Neural cell (in vitro differentiated cells): Measurements from ENCODE around the gene TTC31.

Experiments
- MXI1 ChIP-seq: fragments of 450-650 bp; conservative IDR thresholded peaks from 2 replicates; pipeline ENCODE4 v1.6.1; 2014; ENCODE audit warnings: antibody characterized with exemption, mild to moderate bottlenecking; ENCODE audit not compliant: poor library complexity, severe bottlenecking
- POLR2AphosphoS5 ChIP-seq: IDR thresholded peaks from 2 replicates; pipeline ENCODE4 v1.6.1; 2012
- TF ChIP-seq, protein P1 (sequence below): IDR thresholded peaks from 2 replicates; pipeline ENCODE4 v1.6.1; 2012; ENCODE audit warnings: borderline replicate concordance
- TF ChIP-seq, protein P2 (sequence below): fragments of 450-650 bp; IDR thresholded peaks from 2 replicates; pipeline ENCODE4 v1.5.1; 2014; ENCODE audit warnings: antibody characterized with exemption, mild to moderate bottlenecking, moderate library complexity; ENCODE audit not compliant: poor library complexity, severe bottlenecking

DNA sequence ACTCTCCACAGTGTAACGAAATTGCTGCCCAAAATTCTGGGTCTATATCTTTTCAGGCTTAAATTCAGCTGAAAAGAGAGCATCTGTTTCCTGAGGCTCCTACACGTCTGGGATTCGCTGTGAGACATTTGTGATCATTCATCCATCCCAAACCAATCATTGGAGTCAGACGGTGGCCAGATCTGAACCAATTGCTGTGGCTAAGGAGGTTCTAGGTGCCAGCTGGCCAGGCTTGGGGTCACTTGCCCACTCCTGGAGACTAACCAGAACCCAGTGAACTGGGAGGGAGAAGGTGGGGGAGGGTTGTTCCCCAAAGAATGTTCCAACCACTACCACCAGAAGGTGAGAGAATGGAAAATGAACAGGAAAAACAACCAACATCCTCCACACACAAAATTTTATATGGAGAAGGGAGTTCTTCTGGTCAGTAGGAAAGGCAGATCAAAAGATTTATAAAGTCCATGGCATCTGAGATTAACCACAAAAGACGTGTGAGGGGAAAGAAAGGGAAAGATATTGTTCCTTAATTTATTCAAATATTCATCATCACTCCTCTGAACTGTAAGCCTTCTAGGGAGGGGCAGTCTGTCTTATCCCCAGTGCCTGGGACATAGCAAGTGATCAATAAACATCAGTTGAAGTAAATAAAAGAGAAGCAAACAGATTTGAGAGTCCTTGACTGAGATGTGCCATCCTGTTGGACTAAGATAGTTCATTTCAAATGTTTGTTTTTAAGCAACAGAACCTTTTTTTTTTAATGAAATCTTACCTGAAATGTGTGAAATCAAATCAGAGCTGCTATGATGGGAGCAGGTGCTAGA, 38.2 kb upstream of the TTC31 start:
- TF ChIP-seq, protein P1, sequence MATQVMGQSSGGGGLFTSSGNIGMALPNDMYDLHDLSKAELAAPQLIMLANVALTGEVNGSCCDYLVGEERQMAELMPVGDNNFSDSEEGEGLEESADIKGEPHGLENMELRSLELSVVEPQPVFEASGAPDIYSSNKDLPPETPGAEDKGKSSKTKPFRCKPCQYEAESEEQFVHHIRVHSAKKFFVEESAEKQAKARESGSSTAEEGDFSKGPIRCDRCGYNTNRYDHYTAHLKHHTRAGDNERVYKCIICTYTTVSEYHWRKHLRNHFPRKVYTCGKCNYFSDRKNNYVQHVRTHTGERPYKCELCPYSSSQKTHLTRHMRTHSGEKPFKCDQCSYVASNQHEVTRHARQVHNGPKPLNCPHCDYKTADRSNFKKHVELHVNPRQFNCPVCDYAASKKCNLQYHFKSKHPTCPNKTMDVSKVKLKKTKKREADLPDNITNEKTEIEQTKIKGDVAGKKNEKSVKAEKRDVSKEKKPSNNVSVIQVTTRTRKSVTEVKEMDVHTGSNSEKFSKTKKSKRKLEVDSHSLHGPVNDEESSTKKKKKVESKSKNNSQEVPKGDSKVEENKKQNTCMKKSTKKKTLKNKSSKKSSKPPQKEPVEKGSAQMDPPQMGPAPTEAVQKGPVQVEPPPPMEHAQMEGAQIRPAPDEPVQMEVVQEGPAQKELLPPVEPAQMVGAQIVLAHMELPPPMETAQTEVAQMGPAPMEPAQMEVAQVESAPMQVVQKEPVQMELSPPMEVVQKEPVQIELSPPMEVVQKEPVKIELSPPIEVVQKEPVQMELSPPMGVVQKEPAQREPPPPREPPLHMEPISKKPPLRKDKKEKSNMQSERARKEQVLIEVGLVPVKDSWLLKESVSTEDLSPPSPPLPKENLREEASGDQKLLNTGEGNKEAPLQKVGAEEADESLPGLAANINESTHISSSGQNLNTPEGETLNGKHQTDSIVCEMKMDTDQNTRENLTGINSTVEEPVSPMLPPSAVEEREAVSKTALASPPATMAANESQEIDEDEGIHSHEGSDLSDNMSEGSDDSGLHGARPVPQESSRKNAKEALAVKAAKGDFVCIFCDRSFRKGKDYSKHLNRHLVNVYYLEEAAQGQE = no peak
- TF ChIP-seq, protein P2, sequence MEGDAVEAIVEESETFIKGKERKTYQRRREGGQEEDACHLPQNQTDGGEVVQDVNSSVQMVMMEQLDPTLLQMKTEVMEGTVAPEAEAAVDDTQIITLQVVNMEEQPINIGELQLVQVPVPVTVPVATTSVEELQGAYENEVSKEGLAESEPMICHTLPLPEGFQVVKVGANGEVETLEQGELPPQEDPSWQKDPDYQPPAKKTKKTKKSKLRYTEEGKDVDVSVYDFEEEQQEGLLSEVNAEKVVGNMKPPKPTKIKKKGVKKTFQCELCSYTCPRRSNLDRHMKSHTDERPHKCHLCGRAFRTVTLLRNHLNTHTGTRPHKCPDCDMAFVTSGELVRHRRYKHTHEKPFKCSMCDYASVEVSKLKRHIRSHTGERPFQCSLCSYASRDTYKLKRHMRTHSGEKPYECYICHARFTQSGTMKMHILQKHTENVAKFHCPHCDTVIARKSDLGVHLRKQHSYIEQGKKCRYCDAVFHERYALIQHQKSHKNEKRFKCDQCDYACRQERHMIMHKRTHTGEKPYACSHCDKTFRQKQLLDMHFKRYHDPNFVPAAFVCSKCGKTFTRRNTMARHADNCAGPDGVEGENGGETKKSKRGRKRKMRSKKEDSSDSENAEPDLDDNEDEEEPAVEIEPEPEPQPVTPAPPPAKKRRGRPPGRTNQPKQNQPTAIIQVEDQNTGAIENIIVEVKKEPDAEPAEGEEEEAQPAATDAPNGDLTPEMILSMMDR = no peak
- TF ChIP-seq POLR2AphosphoS5 (no peak), MXI1 (no peak)
